HUDEP-2 (cell line): Measurements from ENCODE around the gene ZNF773.
"Not testable (repeated sequence)": the region's sequence is repeated elsewhere in the genome, so short reads cannot be mapped to it uniquely, and the experiment has no call there.

ENCODE experiments used
- DNase-seq, 76 experiments: peaks; one replicate each; lab custom pipeline; 2025; ENCODE audit not compliant: unreplicated experiment in 76 of 76; lab: John Stamatoyannopoulos, UW

ZNF773 gene

DNA sequence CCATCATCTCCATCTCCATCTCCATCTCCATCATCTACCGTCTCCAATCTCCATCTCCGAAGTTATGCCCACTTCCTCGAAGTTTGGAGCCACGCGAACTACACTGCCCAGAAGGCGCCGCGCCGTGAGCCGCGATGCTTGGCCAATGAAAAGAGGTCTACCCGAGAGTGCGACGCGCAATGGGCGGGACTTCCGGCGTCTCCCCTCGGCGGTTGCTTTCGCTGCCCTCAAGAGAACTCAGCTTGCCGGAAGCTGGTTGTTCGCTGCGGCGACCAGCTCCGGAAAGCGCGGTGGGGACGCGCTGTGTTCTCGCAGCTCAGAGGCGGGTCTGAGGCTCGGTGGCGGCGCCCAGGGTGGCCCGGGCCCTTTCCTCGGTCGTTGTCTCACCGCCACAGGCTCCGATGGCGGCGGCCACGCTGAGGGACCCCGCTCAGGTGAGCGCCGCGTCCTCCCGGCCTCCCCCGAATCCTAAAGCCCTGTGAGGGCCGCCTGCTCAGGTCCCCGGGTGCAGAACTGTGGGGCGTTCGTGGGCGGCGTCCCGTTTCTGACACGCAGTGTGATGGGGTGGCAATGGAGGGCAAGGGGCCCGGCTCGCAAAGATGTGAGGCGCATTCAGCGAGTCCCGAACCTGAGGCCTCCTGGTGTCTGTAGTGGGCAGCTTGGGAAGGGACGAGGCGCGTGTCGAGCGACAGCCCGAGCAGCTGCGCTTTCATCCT, at the start of gene ZNF773:
Gene ZNF773, plus strand, starts transcription at position 259 of the 716 bp plus-strand sequence. Its CDS starts 143 bp downstream, at position 402.
- peak in 75 of 76 experiments; percentile 41 to 97 (median 92) for DNase-seq

DNA sequence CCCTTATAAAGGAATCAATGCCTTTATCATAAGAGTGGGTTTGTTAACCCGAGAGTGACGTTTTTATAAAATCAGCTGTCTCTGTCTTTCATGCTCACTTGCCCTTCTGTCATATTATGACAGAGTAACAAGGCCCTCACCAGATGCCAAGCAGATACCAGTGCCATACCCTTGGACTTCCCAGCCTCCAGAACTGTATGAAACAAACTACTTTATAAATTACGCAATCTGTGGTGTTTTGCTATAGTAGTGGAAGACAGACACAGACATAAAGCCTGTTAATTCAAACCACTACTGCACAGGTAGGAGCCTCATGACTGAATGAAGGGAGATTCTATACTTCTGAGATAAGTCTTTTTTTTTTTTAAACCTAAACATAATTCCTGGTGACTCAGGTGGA, 47.4 kb upstream of the ZNF773 start:
- DNase-seq = no peak

DNA sequence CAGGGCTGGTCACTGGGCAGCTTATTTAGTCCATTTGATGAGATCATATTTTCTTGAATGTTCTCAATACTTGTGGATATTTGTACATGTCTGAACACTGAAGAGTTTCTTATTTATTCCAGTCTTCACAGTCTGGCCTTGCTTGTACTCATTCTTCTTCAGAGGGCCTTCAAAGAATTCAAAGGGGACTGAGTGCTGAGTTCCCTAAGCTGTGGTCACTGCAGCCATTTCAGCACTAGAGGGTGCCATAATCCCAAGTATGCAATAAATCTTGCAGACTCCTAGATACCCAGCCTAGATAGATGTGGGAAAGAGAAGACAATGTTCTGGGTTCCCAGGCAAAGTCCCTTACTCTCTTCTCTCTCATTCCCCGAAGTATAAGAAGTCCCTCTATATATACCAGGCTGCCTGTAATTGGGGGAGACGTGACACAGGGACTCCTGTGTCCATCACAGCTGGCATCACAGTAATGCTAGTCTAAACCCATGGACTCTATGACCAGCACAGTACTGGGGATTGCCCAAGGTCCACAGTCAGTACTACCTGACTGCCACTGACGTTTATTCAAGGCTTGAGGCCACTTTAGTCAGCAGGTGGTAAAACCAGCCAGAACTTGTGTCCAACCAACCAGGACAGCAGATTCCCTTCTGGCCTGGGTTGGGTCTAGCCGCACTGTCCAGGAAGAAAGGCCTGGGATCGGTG, 33.9 kb upstream of the ZNF773 start:
- DNase-seq = peak in 34 of 76 experiments; percentile 2 to 61 (median 29)

DNA sequence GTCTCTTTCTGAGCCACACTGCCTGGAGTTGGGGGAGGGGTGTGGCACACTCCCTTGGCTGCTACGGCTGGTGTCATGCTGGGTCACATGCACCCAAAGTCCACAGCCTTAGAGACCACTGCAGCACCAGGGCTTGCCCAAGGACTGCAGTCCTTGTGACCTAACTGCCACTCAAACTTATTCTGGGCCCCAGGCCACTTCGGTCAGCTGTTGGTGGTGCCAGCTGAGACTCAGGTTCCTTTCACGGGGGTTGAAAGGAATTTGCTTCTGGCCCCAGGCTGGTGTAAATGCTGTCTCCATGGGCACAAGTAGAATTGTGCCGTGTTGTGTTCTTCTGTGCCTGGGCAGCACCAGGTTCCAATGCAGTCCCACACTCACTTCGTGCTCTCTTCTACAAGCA, 33.2 kb upstream of the ZNF773 start:
- DNase-seq = no peak

DNA sequence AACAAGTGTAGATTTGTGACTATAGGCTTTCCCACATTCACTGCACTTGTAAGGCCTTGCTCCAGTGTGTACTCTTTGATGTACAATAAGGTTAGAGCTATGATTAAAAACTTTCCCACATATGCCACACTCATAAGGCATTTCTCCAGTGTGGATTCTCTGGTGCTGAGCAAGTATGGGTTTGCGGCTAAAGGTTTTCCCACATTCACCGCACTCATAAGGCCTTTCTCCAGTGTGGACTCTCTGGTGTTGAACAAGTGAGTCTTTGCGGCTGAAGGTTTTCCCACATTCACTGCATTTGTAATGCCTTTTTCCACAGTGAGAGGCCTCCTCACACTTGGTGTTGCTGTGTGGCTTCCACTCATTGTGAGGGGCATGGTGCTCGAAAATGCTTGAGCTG, 26.1 kb upstream of the ZNF773 start:
- no peak for DNase-seq

DNA sequence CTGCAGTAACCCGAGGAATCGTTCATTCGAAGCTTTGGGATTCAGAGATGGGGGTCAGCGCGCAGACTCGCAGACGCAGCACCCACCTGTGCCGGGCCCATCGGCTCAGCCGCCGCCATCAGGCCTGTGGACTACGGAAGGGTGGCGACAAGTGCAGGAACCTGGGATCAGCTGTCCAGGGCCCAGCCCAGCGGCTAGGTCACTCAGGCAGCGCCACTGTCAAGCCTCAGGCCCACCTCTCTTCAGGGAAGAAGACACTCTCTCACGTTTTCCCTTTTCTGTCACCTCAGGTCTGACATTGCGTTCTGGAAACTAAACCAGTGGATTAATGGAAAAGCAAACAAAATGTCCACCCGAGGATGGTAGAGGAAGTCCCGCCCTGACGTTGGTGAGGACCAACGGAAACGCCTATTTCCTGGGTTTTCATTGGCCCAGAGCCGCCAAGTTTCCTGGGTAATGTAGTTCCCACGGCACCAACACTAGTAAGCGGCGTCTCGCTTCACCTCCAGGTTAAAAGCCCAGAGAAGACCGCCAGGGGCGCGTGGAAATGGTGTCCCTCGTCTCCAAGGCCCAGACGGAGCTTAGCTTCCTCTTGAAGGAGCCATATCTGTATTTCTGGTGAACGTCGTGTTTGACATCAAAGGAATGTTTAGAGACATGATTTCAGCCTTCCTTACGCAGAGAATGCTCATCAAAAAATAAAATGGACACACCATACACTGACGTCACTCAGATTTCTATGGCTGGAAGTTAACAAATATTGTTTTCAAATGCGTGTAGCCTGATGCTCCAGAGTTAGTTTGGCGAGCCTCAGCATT, 22.3 kb upstream of the ZNF773 start, which contains the start of gene ZNF772:
Gene ZNF772, minus strand, starts transcription at position 376 of the 818 bp plus-strand sequence. Its CDS starts 257 bp downstream, at position 119.
- peak in 73 of 76 experiments; percentile 26 to 94 (median 83) for DNase-seq

DNA sequence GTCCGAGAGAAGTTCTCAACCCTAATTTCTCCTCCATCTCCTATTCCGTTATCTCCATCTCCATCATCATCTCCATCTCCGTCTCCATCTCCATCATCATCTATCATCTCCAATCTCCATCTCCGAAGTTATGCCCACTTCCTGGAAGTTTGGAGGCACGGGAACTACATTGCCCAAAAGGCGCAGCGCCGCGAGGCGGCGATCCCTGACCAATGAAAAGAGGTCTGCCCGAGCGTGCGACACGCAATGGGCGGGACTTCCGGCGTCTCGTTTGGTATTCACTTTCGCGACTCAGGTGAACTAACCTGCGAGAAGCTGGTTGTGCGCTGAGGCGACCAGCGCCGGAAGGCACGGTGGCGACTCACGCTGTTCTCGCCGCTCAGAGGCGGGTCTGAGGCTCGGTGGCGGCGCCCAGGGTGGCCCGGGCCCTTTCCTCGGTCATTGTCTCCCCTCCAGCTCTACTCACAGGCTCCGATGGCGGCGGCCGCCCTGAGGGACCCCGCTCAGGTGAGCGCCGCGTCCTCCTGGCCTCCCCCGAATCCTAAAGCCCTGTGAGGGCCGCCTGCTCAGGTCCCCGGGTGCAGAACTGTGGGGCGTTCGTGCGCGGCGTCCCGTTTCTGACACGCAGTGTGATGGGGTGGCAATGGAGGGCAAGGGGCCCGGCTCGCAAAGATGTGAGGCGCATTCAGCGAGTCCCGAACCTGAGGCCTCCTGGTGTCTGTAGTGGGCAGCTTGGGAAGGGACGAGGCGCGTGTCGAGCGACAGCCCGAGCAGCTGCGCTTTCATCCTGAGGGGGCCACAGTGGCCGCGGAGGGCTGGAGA, 12.1 kb upstream of the ZNF773 start, which contains the start of gene ZNF419:
Gene ZNF419, plus strand, starts transcription at position 274 of the 822 bp plus-strand sequence. Its CDS starts 201 bp downstream, at position 475.
- DNase-seq = peak in 74 of 76 experiments; percentile 26 to 93 (median 80)

DNA sequence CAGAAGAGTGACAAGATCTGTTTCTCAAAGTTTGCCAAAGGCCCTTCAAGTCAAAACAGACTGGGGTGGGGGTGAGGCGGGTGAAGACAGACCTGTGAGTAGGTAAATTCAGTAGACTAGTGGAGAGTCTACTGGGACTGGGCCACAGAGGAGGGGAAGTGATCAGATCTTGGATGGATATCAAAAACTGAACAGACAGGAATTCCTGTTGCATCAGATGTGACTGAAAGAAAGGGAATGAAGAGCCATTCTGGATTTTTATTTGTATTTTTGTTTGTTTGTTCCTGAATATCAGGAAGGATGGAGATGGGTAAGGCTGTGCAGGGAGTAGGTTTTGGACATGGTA, 11.5 kb upstream of the ZNF773 start:
- not testable (repeated sequence) for DNase-seq

DNA sequence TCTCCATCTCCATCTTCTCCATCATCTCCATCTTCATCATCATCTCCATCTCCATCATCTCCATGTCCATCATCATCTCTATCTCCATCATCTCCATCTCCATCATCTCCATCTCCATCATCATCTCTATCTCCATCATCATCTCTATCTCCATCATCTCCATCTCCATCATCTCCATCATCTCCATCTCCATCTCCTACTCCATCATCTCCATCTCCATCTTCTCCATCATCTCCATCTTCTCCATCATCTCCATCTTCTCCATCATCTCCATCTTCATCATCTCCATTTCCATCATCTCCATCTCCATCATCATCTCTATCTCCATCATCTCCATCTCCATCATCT, 432 bp upstream of the ZNF773 start:
- DNase-seq = not testable (repeated sequence)

DNA sequence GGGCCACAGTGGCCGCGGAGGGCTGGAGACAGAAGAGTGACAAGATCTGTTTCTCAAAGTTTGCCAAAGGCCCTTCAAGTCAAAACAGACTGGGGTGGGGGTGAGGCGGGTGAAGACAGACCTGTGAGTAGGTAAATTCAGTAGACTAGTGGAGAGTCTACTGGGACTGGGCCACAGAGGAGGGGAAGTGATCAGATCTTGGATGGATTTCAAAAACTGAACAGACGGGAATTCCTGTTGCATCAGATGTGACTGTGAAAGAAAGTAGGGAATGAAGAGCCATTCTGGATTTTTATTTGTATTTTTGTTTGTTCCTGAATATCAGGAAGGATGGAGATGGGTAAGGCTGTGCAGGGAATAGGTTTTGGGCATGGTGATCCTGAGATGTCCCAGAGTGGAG, 662 bp downstream of the ZNF773 start:
- DNase-seq = not testable (repeated sequence)

DNA sequence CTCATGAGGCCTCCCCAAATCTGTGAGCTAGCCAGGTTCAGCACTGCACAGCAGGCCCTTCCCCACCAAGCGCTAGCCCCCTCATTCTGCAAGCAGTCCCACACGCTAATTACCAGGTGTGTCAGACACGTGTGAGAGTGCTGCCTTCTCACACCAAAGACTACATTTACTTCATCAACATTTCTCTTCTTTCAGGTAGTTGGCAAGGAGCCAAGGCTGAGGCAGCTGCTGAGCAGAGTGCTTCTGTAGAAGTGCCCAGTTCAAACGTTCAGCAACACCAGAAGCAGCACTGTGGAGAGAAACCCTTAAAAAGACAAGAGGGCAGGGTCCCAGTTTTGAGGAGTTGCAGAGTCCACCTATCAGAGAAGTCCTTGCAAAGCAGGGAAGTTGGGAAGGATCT, 6.4 kb downstream of the ZNF773 start:
- no peak for DNase-seq

DNA sequence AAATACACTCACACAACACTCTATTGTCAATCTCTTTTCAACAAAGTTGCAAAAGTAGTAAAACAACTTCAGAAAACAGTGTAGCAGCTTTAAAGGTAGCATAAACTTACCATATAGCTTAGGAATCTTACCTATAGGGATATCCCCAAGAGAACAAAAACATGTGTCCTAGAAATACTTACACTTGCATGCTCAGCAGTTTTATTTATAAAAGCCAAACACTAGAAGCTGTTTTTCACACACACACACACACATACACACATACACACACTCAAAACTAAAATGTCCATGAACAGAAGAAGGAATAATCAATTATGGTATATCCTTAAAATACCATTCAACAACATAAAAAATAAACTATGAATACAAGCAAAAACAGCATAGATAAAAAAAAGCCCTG, 11.7 kb downstream of the ZNF773 start:
- DNase-seq = no peak

DNA sequence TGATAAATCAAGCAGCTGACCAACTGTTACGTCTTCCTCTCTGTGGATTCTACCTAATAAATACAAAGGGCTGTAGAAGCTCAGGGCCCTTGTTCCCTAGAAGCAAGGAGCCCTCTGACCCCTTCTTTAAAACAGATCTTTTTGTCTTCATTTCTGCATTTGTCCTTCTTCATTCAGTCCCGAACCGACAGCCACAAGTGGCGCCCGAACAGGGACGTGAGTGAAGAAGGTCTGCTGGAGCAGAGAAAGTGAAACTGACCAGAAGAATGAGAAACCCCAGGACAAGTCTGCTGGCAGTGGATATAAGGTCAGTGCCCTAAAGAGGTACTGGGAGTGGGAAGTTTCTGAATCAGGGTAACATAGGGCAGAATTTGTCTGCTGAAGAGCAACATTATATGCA, 13.1 kb downstream of the ZNF773 start:
- peak in 2 of 76 experiments; percentile 9 to 14 for DNase-seq

DNA sequence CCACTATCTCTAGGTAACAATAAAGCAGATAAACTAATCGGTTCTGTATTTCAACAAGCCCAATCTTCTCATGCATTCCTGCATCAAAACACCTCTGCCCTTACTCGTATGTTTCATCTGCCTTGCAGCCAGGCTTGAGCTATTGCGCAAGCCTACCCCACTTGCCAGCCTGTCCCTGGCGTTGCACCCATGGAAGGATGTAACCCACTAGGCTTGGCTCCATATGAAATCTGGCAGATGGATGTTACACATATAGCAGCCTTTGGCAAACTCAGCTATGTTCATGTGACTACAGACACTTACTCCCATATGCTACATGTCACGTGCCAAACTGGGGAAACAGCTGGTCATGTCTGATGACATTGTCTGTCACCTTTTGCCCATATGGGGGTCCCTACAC, 15.5 kb downstream of the ZNF773 start:
- DNase-seq = no peak

DNA sequence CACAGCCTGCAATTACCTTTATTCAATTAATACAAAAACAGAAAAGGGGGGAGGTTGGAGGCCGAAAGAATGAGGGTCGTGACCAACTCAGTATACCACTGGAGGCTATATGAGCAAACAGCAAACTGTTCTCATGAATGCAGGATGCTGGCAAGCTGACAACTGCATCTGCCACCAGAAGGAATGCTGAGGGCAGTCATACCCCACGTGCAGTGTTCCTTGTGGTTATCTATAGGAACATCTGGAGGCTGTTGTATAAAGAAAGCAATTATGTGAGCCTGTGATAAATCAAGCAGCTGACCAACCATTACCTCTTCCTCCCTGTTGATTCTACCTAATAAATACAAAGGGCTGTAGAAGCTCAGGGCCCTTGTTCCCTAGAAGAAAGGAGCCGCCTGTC, 18.3 kb downstream of the ZNF773 start:
- DNase-seq = peak in 9 of 76 experiments; percentile 11 to 77 (median 47)

DNA sequence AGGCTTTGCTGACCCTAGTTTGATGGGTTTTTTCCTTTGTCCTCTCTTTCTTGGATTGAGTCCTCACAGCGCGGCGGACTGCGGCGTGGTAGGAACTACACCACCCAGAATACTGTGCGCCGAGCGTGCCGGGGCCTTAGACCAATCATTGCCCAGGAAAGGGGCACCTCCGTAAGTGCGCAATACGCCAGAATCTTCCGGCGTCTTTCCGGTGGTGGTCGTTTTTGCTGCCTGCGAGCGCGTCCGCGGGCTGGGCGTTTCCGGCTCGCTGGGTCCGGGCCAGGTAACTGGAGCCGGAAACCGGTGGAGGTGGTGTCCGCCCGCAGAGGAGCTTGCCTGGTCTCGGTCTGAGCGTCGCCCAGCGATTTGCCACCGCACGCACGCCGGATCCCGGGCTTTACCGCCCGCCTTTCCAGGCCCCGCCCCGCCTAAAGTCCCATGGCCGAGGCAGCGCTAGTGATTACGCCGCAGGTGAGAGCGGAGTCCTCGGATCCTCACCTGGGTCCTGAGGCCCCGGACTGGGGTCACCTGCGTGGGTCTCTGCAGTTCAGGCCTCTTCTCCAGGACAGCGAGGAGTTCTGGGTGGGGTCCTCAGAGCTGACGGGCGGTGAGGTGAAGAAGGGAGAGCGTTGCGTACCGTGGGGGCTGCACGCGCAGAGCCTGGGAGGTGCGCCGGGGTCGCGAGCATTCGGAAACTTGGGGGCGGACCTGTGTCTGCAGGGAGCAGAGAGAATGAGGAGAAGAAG, 27.6 kb downstream of the ZNF773 start, which contains the start of gene ZNF549:
Gene ZNF549, plus strand, starts transcription at position 221 of the 746 bp plus-strand sequence. Its CDS starts 218 bp downstream, at position 439.
- DNase-seq = peak; percentile 35 to 95 (median 86)

DNA sequence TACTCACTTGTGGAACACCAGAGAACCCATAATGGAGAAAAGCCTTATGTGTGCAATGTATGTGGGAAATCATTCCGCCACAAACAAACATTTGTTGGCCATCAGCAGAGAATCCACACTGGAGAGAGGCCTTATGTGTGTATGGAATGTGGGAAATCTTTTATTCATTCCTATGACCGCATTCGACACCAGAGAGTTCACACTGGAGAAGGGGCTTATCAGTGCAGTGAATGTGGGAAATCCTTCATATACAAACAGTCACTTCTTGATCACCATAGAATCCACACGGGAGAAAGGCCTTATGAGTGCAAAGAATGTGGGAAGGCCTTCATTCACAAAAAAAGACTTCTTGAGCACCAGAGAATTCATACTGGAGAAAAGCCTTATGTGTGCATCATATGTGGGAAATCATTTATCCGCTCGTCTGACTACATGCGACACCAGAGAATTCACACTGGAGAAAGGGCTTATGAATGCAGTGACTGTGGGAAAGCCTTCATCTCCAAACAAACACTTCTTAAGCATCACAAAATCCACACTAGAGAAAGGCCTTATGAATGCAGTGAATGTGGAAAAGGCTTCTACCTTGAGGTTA, 38.3 kb downstream of the ZNF773 start:
- no peak for DNase-seq

DNA sequence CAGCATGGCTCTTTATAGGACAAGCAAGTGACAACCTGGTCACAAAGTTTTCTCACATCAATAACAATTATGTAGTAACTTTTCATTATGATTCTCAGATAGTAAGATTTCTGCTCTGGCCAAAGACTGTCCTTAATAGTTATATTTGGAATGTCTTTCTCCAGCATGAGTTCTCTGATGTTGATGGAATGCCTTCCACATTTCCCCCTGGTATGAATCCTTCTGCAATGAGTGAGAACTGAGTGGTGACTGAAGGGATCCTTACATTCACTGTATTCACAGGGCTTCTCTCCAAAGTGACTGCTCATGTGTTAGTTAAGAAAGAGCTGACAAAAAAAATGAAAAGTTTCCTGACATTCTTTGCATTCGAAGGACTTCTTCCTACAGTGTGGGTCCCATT, 46.8 kb downstream of the ZNF773 start:
- no peak for DNase-seq

DNA sequence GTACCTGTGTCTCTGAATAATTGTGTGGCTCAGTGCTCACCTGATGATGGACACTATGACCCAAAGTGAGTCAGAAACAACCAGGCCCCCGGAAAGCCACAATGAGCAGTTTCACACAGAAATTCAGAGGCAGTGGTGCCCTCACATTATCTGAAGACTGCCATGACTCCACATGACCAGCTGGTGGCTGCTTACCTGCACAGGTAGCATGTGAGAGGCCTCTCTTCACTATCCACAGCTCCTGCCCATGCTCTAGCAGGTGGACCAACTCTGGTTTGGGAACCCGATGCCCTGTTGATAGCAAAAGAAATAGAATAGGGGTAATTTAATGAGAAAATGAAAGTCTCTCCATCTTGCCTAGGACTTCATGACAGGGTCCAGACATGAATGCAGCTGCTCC, 52.7 kb downstream of the ZNF773 start:
- no peak for DNase-seq
